Activated CD8-positive, alpha-beta T cell treated with anti-CD3 and anti-CD28 coated beads for 36 hours (primary cell): ENCODE data around the gene EBF3. TPM values are rescaled to one million over a fixed set of nuclear protein-coding genes. Genes with fewer than 3 reads are reported as not detected.

ENCODE experiments used
- ATAC-seq: fragments of 200-7000 bp; cut with Tn5 transposase; one replicate; pipeline ENCODE4 v1.10.0; 2021; ENCODE audit warnings: mild to moderate bottlenecking, moderate library complexity
- CTCF ChIA-PET: fragments of 350-600 bp; sonication (Branson Sonifier 250); formaldehyde crosslinking; loops from one replicate; lab custom pipeline; 2021; ENCODE audit warnings: antibody characterized with exemption; lab: Charles Lee
- POLR2A ChIA-PET: fragments of 350-600 bp; sonication (Branson Sonifier 250); formaldehyde crosslinking; loops from one replicate; lab custom pipeline; 2021; ENCODE audit warnings: antibody characterized with exemption; lab: Charles Lee
- DNase-seq: peaks from one replicate; pipeline ENCODE4 v3.0.0-alpha.2; 2020
- H3K27ac Mint-ChIP-seq: one replicate; pipeline ENCODE4 v1.8.0; 2021; ENCODE audit warnings: mild to moderate bottlenecking, mixed read lengths
- H3K27me3 Mint-ChIP-seq: one replicate; pipeline ENCODE4 v1.8.0; 2021; ENCODE audit warnings: mixed read lengths
- H3K36me3 Mint-ChIP-seq: one replicate; pipeline ENCODE4 v1.8.0; 2021; ENCODE audit warnings: low read depth, mixed read lengths
- H3K4me1 Mint-ChIP-seq: one replicate; pipeline ENCODE4 v1.8.0; 2021; ENCODE audit warnings: low read depth, mixed read lengths
- H3K4me3 Mint-ChIP-seq: one replicate; pipeline ENCODE4 v1.8.0; 2021; ENCODE audit warnings: mild to moderate bottlenecking, moderate library complexity, mixed read lengths
- H3K9me3 Mint-ChIP-seq: one replicate; pipeline ENCODE4 v1.8.0; 2021; ENCODE audit warnings: mixed read lengths
- intact Hi-C: fragments of 100-400 bp; cut with micrococcal nuclease; formaldehyde crosslinking; loops from one replicate; pipeline ENCODE4 v1.10.0; 2022
- total RNA-seq, 2 experiments: library from RNA; stranded (reverse); gene quantifications; one replicate each; pipeline ENCODE4 v1.2.3, GENCODE V29; 2021
- TF ChIP-seq, protein P1 (sequence below): fragments of 200-600 bp; IDR thresholded peaks from one replicate; pipeline ENCODE4 v1.8.0; 2022; ENCODE audit warnings: antibody characterized with exemption, mild to moderate bottlenecking

Gene EBF3
- total RNA-seq, 2 experiments from 2014 or later = not detected

GRCh38 chr10:129999140-129999539 is 35.1 kb upstream of the EBF3 start:
- Mint-ChIP-seq H3K4me3 (no peak overlapping the region), H3K27ac (no peak overlapping the region), H3K4me1 (no peaks in the 10 kb centered on the region), H3K9me3 (peaks cover 11% of the 10 kb centered on the region), H3K36me3 (no peaks in the 10 kb centered on the region), H3K27me3 (peaks cover 20% of the 10 kb centered on the region)
- no peak for ATAC-seq
- TF ChIP-seq, protein P1, sequence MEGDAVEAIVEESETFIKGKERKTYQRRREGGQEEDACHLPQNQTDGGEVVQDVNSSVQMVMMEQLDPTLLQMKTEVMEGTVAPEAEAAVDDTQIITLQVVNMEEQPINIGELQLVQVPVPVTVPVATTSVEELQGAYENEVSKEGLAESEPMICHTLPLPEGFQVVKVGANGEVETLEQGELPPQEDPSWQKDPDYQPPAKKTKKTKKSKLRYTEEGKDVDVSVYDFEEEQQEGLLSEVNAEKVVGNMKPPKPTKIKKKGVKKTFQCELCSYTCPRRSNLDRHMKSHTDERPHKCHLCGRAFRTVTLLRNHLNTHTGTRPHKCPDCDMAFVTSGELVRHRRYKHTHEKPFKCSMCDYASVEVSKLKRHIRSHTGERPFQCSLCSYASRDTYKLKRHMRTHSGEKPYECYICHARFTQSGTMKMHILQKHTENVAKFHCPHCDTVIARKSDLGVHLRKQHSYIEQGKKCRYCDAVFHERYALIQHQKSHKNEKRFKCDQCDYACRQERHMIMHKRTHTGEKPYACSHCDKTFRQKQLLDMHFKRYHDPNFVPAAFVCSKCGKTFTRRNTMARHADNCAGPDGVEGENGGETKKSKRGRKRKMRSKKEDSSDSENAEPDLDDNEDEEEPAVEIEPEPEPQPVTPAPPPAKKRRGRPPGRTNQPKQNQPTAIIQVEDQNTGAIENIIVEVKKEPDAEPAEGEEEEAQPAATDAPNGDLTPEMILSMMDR = no peak
- DNase-seq = no peak
- intact Hi-C loops = no loop called here
- ChIA-PET POLR2A (no interaction called here), CTCF (no interaction called here)

GRCh38 chr10:129993621-129994020 is 29.5 kb upstream of the EBF3 start:
- POLR2A ChIA-PET = no interaction called here
- CTCF ChIA-PET = no interaction called here
- TF ChIP-seq, protein P1 = no peak
- Mint-ChIP-seq H3K4me1 (no peaks in the 10 kb centered on the region), H3K4me3 (no peak overlapping the region), H3K9me3 (peaks cover 13% of the 10 kb centered on the region), H3K27me3 (peaks cover 39% of the 10 kb centered on the region), H3K27ac (no peak overlapping the region), H3K36me3 (no peaks in the 10 kb centered on the region)
- intact Hi-C loops = no loop called here
- ATAC-seq (no peak), DNase-seq (no peak)

GRCh38 chr10:129992356-129992755 is 28.3 kb upstream of the EBF3 start:
- Mint-ChIP-seq H3K4me3 (no peak overlapping the region), H3K9me3 (peaks cover 5% of the 10 kb centered on the region), H3K27me3 (peaks cover 44% of the 10 kb centered on the region), H3K36me3 (no peaks in the 10 kb centered on the region), H3K27ac (no peak overlapping the region), H3K4me1 (no peaks in the 10 kb centered on the region)
- ATAC-seq (no peak), DNase-seq (no peak)
- ChIA-PET CTCF (no interaction called here), POLR2A (interaction anchor here (1.5 kb wide), 1 partner anchor 20 kb away, joined by 3 read pairs; no protein-coding TSS in a partner anchor)
- TF ChIP-seq, protein P1 = no peak
- intact Hi-C loops = no loop called here

- intact Hi-C loops = no loop called here
These were observed 18.8 kb upstream of the EBF3 start for GRCh38 chr10:129982825-129983224.

GRCh38 chr10:129978980-129979379 is 14.9 kb upstream of the EBF3 start:
- H3K4me3 Mint-ChIP-seq = no peak overlapping the region
- no peak for DNase-seq
- ATAC-seq = no peak
- H3K36me3 Mint-ChIP-seq = peaks cover 2% of the 10 kb centered on the region
- ChIA-PET CTCF (no interaction called here), POLR2A (no interaction called here)
- H3K27ac Mint-ChIP-seq = no peak overlapping the region
- TF ChIP-seq, protein P1 = no peak
- peaks cover 10% of the 10 kb centered on the region for H3K9me3 Mint-ChIP-seq
- intact Hi-C loops = no loop called here
- no peaks in the 10 kb centered on the region for H3K4me1 Mint-ChIP-seq
- peaks cover 39% of the 10 kb centered on the region for H3K27me3 Mint-ChIP-seq

More at GRCh38 chr10:129982825-129983224, 18.8 kb upstream of the EBF3 start:
- ATAC-seq (no peak), DNase-seq (no peak)
- H3K36me3 Mint-ChIP-seq = peaks cover 2% of the 10 kb centered on the region
- peaks cover 17% of the 10 kb centered on the region for H3K9me3 Mint-ChIP-seq
- no peak overlapping the region for H3K4me3 Mint-ChIP-seq
- no peak overlapping the region for H3K27ac Mint-ChIP-seq
- H3K4me1 Mint-ChIP-seq = no peaks in the 10 kb centered on the region
- CTCF ChIA-PET = no interaction called here
- TF ChIP-seq, protein P1 = no peak
- peaks cover 31% of the 10 kb centered on the region for H3K27me3 Mint-ChIP-seq
- POLR2A ChIA-PET = no interaction called here
